Vagina (tissue), 2 donors: ENCODE results near the gene NGB.

Source experiments
- POLR2A ChIP-seq, 2 donors: fragments of 450-650 bp; IDR thresholded peaks; one replicate each; pipeline ENCODE4 v1.6.1; 2017; ENCODE audit warnings: antibody characterized with exemption in 2 of 2, mild to moderate bottlenecking in 2 of 2, moderate library complexity in 2 of 2
- TF ChIP-seq, protein P1 (sequence below), 3 experiments: fragments of 450-650 bp in 2 of 3; fragments of 200-600 bp in 1 of 3; sonication (generic) in 1 of 3; IDR thresholded peaks; one replicate each; pipeline ENCODE4 v1.5.1; 2017 to 2019; ENCODE audit warnings: antibody characterized with exemption in 3 of 3, mild to moderate bottlenecking in 2 of 3, moderate library complexity in 2 of 3

DNA sequence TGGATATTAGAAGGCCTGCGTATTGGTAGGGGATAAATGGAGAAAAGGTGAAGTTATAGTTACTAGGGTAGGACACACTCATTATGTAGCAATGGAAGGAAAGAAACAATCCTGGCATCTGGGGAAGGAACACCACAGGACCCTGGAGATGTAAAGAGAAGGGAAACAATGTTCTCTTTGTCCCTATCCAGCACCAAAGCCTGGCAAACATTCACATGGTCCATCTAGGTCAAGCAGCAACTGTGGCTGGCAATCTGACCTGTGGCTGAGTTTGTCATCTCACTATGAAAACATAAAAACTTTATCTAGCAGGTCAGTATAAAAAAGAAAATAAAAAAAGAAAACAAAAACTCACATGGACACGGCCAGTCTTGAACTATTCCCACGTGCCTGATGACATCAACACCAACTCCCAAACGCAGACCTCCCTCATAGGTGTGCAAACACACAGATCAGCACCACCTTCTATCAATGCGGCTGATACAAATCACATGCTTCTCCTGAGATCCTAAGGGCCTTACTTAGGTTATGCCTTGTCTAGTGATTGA lies 47.1 kb upstream of the NGB start:
- TF ChIP-seq, protein P1, sequence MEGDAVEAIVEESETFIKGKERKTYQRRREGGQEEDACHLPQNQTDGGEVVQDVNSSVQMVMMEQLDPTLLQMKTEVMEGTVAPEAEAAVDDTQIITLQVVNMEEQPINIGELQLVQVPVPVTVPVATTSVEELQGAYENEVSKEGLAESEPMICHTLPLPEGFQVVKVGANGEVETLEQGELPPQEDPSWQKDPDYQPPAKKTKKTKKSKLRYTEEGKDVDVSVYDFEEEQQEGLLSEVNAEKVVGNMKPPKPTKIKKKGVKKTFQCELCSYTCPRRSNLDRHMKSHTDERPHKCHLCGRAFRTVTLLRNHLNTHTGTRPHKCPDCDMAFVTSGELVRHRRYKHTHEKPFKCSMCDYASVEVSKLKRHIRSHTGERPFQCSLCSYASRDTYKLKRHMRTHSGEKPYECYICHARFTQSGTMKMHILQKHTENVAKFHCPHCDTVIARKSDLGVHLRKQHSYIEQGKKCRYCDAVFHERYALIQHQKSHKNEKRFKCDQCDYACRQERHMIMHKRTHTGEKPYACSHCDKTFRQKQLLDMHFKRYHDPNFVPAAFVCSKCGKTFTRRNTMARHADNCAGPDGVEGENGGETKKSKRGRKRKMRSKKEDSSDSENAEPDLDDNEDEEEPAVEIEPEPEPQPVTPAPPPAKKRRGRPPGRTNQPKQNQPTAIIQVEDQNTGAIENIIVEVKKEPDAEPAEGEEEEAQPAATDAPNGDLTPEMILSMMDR (IDR thresholded peaks at IDR 0.05) = no peak
- no peak for TF ChIP-seq POLR2A (IDR thresholded peaks at IDR 0.05)
